Measurements from ENCODE around the gene SLC16A4. TPM values are rescaled to one million over a fixed set of nuclear protein-coding genes. Genes with fewer than 3 reads are reported as not detected.

SLC16A4 gene
- total and polyA plus RNA-seq, 2 of the 8 experiments (the other 6 are each of a cell fraction or from before 2014, with no cell fraction given) = 0.30 to 0.43 TPM

DNA sequence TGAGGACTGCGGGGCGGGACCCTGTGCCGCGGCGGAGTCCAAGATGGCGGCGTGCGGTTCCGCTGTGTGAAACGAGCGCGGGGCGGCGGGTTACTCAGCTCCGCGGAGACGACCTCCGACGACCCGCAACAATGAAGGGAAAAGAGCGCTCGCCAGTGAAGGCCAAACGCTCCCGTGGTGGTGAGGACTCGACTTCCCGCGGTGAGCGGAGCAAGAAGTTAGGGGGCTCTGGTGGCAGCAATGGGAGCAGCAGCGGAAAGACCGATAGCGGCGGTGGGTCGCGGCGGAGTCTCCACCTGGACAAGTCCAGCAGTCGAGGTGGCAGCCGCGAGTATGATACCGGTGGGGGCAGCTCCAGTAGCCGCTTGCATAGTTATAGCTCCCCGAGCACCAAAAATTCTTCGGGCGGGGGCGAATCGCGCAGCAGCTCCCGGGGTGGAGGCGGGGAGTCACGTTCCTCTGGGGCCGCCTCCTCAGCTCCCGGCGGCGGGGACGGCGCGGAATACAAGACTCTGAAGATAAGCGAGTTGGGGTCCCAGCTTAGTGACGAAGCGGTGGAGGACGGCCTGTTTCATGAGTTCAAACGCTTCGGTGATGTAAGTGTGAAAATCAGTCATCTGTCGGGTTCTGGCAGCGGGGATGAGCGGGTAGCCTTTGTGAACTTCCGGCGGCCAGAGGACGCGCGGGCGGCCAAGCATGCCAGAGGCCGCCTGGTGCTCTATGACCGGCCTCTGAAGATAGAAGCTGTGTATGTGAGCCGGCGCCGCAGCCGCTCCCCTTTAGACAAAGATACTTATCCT lies 51.2 kb downstream of the SLC16A4 start:
- Histone ChIP-seq H3K79me2 (ENCODE audit: control insufficient read depth in 1 of 2, insufficient read depth in 2 of 2, low read length in 2 of 2) (peaks cover 38 to 52% of the 10 kb centered on the region in 2 experiments), H3K9me3 (ENCODE audit: insufficient read depth in 2 of 2, low read depth in 1 of 2, low read length in 1 of 2) (no peaks in the 10 kb centered on the region; a peak in 1 of 4 replicates), H3K18ac (ENCODE audit: extremely low read depth, low read length) (peak overlapping the region; percentile 98), H3K27ac (ENCODE audit: low read depth, low read length) (peak overlapping the region; percentile 97), H3K4me1 (replicated peaks in 1 of 4; ENCODE audit: control insufficient read depth in 3 of 4, insufficient read depth in 4 of 4, low read length in 3 of 4) (peaks cover 0 to 18% (median 15%) of the 10 kb centered on the region in 4 experiments; a peak in 6 of 7 replicates), H3K56ac (replicated peaks; ENCODE audit: insufficient read length, low read depth, low read length) (peak overlapping the region; percentile 95), H2BK5ac (ENCODE audit: low read depth, low read length) (peak overlapping the region; percentile 97), H3K4me2 (ENCODE audit: insufficient read depth in 1 of 2, low read depth in 2 of 2, low read length in 2 of 2) (peak overlapping the region; percentile 80 to 81), H3K23me2 (ENCODE audit: low read depth, low read length) (peaks cover 6% of the 10 kb centered on the region; the same call in 1 of the 2 replicates), H2BK20ac (ENCODE audit: low read length) (no peak overlapping the region), H2BK120ac (replicated peaks; ENCODE audit: low read depth, low read length) (no peak overlapping the region), H2BK12ac (ENCODE audit: low read depth, low read length) (peak overlapping the region; percentile 97), H3K79me1 (ENCODE audit: low read depth, low read length) (peaks cover 11% of the 10 kb centered on the region), H2AK5ac (ENCODE audit: low read depth, low read length) (peak overlapping the region; percentile 70; the same call in 1 of the 2 replicates), H4K8ac (ENCODE audit: extremely low read depth, insufficient read depth, low read length) (peak overlapping the region; percentile 99), H3K27me3 (replicated peaks in 1 of 4; ENCODE audit: control insufficient read depth in 3 of 4, extremely low read depth in 1 of 4, insufficient read depth in 3 of 4, low read length in 3 of 4) (no peaks in the 10 kb centered on the region), H3K4me3 (ENCODE audit: extremely low read depth in 1 of 4, insufficient read depth in 2 of 4, low read depth in 3 of 4, low read length in 4 of 4) (peak overlapping the region; percentile 93 to 97 (median 96)), H3K23ac (ENCODE audit: insufficient read length) (no peak overlapping the region), H4K20me1 (replicated peaks in 1 of 2; ENCODE audit: control insufficient read depth in 1 of 2, insufficient read depth in 2 of 2, low read length in 2 of 2) (peaks cover 26 to 32% of the 10 kb centered on the region in 2 experiments), H2AFZ (ENCODE audit: low read length) (no peak overlapping the region), H4K91ac (replicated peaks; ENCODE audit: insufficient read length, low read length) (peak overlapping the region; percentile 78), H3K9ac (replicated peaks in 1 of 4; ENCODE audit: extremely low read depth in 1 of 4, low read depth in 3 of 4, low read length in 3 of 4) (peak overlapping the region; percentile 92 to 99 (median 96)), H4K5ac (ENCODE audit: insufficient read length, low read depth, low read length) (peak overlapping the region; percentile 99), H3K36me3 (ENCODE audit: control insufficient read depth in 2 of 4, insufficient read depth in 4 of 4, low read length in 3 of 4) (peaks cover 0 to 40% (median 10%) of the 10 kb centered on the region in 4 experiments; a peak in 6 of 8 replicates), H3K14ac (ENCODE audit: insufficient read length) (no peak overlapping the region), H2BK15ac (ENCODE audit: low read length) (no peak overlapping the region), H3K4ac (replicated peaks; ENCODE audit: insufficient read length, low read depth, low read length) (no peak overlapping the region)
- WGBS, 2 experiments (ENCODE audit: extremely low coverage in 1 of 2, insufficient coverage in 1 of 2, insufficient read length in 1 of 2, insufficient replicate concordance in 2 of 2, low coverage in 1 of 2, low lambda C conversion rate in 2 of 2, missing lambda C conversion rate in 1 of 2) = 1% methylated on average over 75 of the region's 77 CpGs; no CpG with 5 or more reads in 1 of the 2 experiments
- ChIA-PET CTCF (ENCODE audit: partially characterized antibody) (interaction anchor here (0.6 to 11.4 kb wide), 20 partner anchors 10 to 157 kb away, joined by 3 to 146 read pairs (median 4); partner anchors contain the start of gene KCNC4), POLR2A (ENCODE audit: partially characterized antibody) (interaction anchor here (0.6 to 6.2 kb wide), 43 partner anchors 8 to 305 kb away, joined by 3 to 47 read pairs (median 5); partner anchors contain the start of genes KCNC4, LAMTOR5 and STRIP1)
- DNase-seq (ENCODE audit: low read depth in 1 of 2, low spot score in 2 of 2) = peak in 1 of 2 experiments; percentile 90
- FAIRE-seq = no peak
- TF ChIP-seq TBP (IDR thresholded peaks at IDR 0.05; ENCODE audit: low read depth, low read length) (peak; percentile 90), POLR2AphosphoS5 (IDR thresholded peaks at IDR 0.05; ENCODE audit: low read depth, low read length) (peak; percentile 92), GTF2F1 (IDR thresholded peaks at IDR 0.05; ENCODE audit: borderline replicate concordance, low read depth, low read length) (no peak), KDM4A (IDR thresholded peaks at IDR 0.05; ENCODE audit: low read depth, low read length, severe bottlenecking) (peak; percentile 82), BRCA1 (IDR thresholded peaks at IDR 0.05; ENCODE audit: low read depth, low read length) (no peak), RXRA (IDR thresholded peaks at IDR 0.05; ENCODE audit: insufficient read depth, low read depth, low read length) (no peak), RNF2 (IDR thresholded peaks at IDR 0.05; ENCODE audit: borderline replicate concordance, low read depth, low read length, missing control alignments, poor library complexity, severe bottlenecking) (no peak)
- TF ChIP-seq, protein P1, sequence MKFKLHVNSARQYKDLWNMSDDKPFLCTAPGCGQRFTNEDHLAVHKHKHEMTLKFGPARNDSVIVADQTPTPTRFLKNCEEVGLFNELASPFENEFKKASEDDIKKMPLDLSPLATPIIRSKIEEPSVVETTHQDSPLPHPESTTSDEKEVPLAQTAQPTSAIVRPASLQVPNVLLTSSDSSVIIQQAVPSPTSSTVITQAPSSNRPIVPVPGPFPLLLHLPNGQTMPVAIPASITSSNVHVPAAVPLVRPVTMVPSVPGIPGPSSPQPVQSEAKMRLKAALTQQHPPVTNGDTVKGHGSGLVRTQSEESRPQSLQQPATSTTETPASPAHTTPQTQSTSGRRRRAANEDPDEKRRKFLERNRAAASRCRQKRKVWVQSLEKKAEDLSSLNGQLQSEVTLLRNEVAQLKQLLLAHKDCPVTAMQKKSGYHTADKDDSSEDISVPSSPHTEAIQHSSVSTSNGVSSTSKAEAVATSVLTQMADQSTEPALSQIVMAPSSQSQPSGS (IDR thresholded peaks at IDR 0.05; ENCODE audit: low read length) = no peak

All from H1 (cell line).